IPS DF 4.7 (cell line): ENCODE data around the gene PTPRN2.
"Not testable (repeated sequence)": the region's sequence is repeated elsewhere in the genome, so short reads cannot be mapped to it uniquely, and the experiment has no call there.

Source experiments
- DNase-seq: peaks from one replicate; pipeline ENCODE4 v3.0.0-alpha.2; 2013; ENCODE audit warnings: low spot score; ENCODE audit errors: extremely low read depth

Gene PTPRN2

GRCh38 chr7:157859915-157860314 lies 727.7 kb downstream of the PTPRN2 start:
- no peak for DNase-seq

- DNase-seq: no peak
Measured at GRCh38 chr7:157857578-157858075, 730.0 kb downstream of the PTPRN2 start.

GRCh38 chr7:157856873-157857577 lies 730.6 kb downstream of the PTPRN2 start:
- no peak for DNase-seq

- DNase-seq: no peak
Measured at GRCh38 chr7:157855452-157856213, 732.0 kb downstream of the PTPRN2 start.

GRCh38 chr7:157855016-157855415 lies 732.6 kb downstream of the PTPRN2 start:
- no peak for DNase-seq

DNA sequence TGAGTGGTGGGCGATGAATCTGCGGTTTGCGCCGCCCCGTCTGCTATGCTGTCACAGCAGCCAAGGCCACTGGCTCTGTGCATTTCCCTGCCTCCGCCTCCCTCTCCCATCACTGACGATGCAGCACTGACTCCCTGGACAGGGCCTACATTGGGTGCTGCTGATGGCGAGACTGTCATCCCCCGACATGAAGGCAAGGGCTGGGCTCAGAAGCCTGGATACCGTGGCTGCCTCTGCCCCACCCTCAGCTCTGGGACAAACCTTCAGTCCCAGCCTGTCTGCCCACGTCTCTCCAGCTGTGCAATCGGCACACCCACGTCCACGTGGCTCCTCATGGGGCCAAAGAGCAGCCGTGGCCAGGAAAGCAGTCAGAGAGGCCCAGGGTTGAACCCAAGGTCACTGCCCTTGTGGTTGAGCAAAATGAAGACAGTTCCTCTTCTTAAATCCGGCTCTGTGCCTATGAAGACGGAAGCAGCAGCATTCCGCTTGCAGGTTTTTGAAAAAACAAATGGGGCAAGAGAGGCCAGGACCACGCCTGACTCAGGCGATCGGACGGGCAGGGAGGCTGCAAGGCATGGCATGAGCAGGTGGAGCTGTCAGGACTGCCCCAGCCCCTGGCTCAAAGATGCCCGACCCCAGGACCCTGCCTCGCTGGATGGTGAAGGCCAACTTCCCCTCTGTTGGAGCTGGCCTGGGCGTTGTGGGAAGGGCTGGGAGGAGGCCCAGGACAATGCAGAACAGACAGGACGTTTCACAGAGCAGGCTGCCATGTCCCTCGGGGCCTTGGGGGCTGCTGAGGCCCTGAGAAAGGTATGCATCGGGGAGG lies 733.3 kb downstream of the PTPRN2 start:
- no peak for DNase-seq

DNA sequence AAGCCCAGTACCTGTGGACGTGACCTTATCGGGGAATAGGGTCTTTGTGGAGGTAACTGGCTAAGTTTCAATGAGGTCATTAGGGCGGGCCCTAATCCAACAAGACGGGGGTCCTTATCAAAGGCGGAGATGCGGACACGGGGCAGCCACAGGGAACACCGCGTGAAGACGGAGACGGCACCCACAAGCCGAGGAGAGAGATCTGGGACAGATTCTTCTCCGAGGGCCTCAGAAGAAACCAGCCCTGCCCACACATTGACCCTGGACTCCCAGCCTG lies 733.9 kb downstream of the PTPRN2 start:
- no peak for DNase-seq

DNA sequence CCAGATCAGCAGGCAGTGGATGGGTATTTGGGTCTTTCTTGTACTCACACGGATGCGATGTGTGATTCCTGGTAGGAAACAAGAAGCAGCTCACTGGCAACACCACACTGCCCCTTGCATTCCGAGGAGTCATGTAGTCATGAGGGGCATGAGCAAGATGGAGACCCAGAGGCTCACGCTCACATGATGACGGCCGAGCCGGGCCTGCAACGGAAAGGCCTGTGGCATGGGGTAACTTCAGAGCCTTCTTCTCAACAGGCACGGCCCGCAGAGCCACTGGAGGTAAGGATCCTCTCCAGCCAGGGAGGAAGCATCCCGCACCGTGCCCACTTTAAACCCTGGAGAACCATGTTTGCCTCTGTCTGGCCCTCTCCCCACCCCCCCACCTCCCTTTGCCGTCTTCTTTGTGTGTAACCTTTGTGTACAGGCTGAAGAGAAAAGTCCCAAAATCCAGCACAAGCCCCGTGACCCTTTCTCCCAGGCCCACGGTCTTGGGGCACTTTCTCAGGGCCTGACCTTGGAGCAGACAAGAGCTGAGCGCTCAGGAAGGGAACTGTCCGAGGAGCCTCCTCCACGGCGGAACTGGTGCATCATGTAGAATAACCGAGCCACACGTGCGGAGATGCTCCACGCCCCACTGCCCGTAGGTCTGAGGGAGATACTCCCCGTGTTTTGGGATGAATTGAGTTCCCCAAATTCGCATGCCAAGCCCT lies 734.4 kb downstream of the PTPRN2 start:
- no peak for DNase-seq

- DNase-seq: no peak
Measured at GRCh38 chr7:157851501-157852067, 736.0 kb downstream of the PTPRN2 start.

DNA sequence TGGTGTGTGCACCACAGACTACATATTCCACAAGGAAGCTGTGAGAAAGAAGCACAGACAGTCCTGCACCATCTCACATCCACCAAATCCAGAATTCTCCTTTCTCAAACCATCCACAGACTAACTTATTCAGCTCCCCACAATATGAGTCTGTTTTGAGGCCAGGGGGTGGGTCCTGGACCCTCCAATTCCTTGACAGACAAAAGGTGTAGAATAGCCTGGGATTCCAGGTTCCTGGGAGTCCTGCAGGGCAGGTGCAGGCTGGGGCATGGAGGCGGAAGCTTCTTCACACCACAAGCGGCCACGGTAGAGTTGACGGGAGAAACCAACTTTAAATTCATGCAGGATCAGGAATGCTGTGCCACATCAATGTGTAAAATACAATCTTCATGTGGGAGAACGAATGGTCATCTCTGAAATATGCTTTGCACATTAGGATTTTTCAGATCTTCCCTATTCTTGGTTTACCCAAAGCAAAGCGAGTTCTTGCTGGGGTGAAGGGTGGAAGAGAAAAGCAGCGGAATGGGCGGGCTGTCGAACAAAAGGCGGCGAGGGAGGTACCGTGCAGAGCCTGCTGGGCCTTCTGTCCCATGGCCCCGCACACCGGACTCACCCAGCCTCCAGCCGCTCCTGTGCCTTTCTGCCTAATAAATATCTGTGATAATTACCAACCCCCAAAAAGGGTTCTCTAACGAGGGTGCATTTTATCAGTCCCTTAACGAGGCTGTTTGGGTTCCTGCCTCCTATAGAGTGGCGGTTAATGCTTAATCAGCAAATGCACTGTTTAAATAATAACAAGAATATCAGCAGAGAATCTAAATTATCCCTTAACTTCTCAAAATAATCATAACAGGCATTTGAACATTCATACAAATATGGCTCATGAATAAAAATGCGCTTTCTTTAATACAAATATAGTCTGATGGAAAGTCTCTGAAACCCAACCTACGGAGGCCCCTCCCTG lies 736.9 kb downstream of the PTPRN2 start:
- DNase-seq: no peak

DNA sequence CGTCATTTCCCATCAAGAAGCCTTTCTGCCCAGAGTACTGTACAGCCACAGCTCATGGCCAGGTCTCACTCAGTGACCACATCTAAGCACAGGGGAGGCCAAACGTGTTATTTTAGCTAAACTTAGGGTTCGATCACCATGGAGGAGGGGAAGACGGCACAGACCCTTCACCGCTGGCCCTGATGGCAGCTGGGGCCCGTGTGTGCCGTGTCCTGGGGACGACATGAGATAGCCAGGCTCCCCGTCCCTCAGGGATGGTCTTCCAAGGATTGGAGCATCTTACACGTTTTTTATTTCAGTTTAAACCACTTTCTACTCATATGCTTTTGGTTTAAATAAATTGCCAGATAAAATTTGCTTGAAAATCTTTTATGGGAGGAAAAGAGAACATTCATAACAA lies 737.9 kb downstream of the PTPRN2 start:
- no peak for DNase-seq

DNA sequence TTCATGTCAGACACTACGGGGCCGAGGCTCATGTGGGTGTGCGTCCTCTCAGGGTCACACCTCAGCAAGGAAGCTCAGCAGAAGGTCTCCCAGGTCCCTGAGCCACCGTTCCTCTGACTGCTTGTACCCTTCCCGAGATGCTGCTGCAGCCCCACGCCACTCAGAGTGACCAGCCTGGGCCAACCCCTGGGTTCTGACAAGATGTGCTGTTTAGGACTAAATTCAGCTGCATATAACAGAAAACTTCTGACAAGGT lies 738.4 kb downstream of the PTPRN2 start:
- no peak for DNase-seq

- no peak for DNase-seq
Measured at GRCh38 chr7:157848508-157849340, 738.9 kb downstream of the PTPRN2 start.

DNA sequence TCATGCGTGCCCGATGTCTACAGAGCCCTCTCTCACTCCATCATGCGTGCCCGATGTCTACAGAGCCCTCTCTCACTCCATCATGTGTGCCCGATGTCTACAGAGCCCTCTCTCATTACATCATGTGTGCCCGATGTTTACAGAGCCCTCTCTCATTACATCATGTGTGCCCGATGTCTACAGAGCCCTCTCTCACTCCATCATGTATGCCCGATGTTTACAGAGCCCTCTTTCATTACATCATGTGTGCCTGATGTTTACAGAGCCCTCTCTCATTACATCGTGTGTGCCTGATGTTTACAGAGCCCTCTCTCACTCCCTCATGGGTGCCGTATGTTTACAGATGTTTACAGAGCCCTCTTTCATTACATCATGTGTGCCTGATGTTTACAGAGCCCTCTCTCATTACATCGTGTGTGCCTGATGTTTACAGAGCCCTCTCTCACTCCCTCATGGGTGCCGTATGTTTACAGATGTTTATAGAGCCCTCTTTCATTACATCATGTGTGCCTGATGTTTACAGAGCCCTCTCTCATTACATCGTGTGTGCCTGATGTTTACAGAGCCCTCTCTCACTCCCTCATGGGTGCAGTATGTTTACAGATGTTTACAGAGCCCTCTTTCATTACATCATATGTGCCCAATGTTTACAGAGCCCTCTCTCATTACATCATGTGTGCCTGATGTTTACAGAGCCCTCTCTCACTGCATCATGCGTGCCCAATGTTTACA lies 739.7 kb downstream of the PTPRN2 start:
- not testable (repeated sequence) for DNase-seq

DNA sequence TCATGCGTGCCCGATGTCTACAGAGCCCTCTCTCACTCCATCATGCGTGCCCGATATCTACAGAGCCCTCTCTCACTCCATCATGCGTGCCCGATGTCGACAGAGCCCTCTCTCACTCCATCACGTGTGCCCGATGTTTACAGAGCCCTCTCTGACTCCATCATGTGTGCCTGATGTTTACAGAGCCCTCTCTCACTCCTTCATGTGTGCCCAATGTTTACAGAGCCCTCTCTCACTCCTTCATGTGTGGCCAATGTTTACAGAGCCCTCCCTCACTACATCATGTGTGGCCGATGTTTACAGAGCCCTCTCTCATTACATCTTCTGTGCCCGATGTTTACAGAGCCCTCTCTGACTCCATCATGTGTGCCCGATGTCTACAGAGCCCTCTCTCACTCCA lies 740.9 kb downstream of the PTPRN2 start:
- not testable (repeated sequence) for DNase-seq

DNA sequence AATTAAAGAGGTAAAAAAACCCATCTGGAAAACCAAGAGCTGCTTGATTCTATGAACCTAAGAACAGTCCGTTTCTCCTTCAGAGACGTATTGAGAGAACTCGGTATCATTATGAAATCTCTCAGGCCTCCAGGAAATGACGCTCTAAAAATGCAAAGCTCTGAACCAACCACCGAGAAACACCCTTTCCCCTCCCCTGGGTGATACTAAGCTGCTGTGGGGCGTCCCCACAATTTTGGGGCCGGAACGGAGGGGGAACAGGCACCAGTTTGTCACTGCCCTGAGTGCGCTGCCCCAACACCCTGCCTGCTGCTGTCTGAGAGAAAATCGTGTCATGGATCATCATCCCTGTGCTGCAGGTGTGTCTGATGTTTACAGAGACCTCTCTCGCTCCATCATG lies 741.4 kb downstream of the PTPRN2 start:
- DNase-seq: no peak

GRCh38 chr7:157845203-157845835 lies 742.3 kb downstream of the PTPRN2 start:
- DNase-seq: no peak

- DNase-seq: no peak
Measured at GRCh38 chr7:157844611-157845010, 743.0 kb downstream of the PTPRN2 start.
